Measurements from ENCODE around the gene TMPRSS9.

TMPRSS9 gene

DNA sequence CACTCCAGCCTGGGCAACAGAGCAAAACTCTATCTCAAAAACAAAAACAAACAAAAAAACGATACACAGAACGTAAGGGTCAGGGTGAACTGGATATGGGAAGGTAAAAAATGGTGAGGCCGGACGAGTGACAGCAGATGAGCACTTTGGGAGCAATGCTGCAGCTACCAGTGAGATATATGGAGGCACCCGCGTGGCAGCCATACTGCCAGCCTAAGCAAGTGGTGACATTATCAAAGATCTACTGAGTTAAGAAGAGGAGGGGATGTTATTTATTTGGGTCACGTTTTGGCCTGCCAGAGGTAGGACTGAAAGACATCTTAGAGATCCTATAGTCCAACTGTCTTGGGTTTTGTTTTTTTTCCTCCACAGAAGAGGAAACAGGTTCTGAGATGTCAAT, 53.1 kb downstream of the TMPRSS9 start:
- Histone ChIP-seq H2BK120ac (ENCODE audit: insufficient read depth, low read length, poor library complexity) (no peak overlapping the region), H4K91ac (ENCODE audit: low read depth, low read length) (no peak overlapping the region), H3K4ac (ENCODE audit: low read depth, low read length) (no peak overlapping the region), H2AFZ (ENCODE audit: insufficient read depth, low read length, poor library complexity) (no peak overlapping the region), H3K9me3 (ENCODE audit: insufficient read depth, low read depth, low read length) (peaks cover 10% of the 10 kb centered on the region), H3K9ac (ENCODE audit: low read length) (no peak overlapping the region), H2BK5ac (ENCODE audit: low read depth, low read length, poor library complexity) (no peak overlapping the region), H3K4me1 (ENCODE audit: control insufficient read depth in 1 of 2, insufficient read depth in 2 of 2, low read length in 2 of 2) (no peaks in the 10 kb centered on the region), H3K27me3 (ENCODE audit: insufficient read depth, low read length) (no peaks in the 10 kb centered on the region), H3K14ac (ENCODE audit: low read length) (no peak overlapping the region), H3K27ac (ENCODE audit: low read depth, low read length) (no peak overlapping the region), H3K79me1 (ENCODE audit: low read length) (no peaks in the 10 kb centered on the region), H3K36me3 (ENCODE audit: control insufficient read depth in 1 of 2, insufficient read depth in 2 of 2, low read length in 2 of 2) (peaks cover 8 to 11% of the 10 kb centered on the region in 2 experiments), H3K4me2 (ENCODE audit: low read length) (no peak overlapping the region), H3K79me2 (ENCODE audit: control insufficient read depth, insufficient read depth, low read length, poor library complexity) (no peaks in the 10 kb centered on the region), H2BK12ac (ENCODE audit: low read length) (no peak overlapping the region), H4K12ac (ENCODE audit: low read depth, low read length) (no peak overlapping the region), H2AK5ac (ENCODE audit: low read length) (no peak overlapping the region), H3K23ac (ENCODE audit: low read length) (no peak overlapping the region), H3K4me3 (ENCODE audit: low read depth, low read length) (no peak overlapping the region), H3K18ac (ENCODE audit: low read length) (no peak overlapping the region), H4K8ac (ENCODE audit: low read depth, low read length) (no peak overlapping the region)
- no CpG with 5 or more reads among the region's 7 CpGs for WGBS (ENCODE audit: extremely low coverage, insufficient coverage, insufficient read length)
- DNase-seq: no peak

- DNase-seq: no peak
- H3K18ac ChIP-seq (ENCODE audit: low read length): no peak overlapping the region
- no peak overlapping the region for H4K12ac ChIP-seq (ENCODE audit: low read depth, low read length)
- no peak overlapping the region for H3K4me3 ChIP-seq (ENCODE audit: low read depth, low read length)
- H2BK120ac ChIP-seq (ENCODE audit: insufficient read depth, low read length, poor library complexity): no peak overlapping the region
- no peak overlapping the region for H4K91ac ChIP-seq (ENCODE audit: low read depth, low read length)
- H3K23ac ChIP-seq (ENCODE audit: low read length): no peak overlapping the region
- no peak overlapping the region for H3K27ac ChIP-seq (ENCODE audit: low read depth, low read length)
- H3K9me3 ChIP-seq (ENCODE audit: insufficient read depth, low read depth, low read length): peaks cover 10% of the 10 kb centered on the region
- H2AK5ac ChIP-seq (ENCODE audit: low read length): no peak overlapping the region
- no peak overlapping the region for H3K4ac ChIP-seq (ENCODE audit: low read depth, low read length)
- H2BK12ac ChIP-seq (ENCODE audit: low read length): no peak overlapping the region
- no peak overlapping the region for H3K14ac ChIP-seq (ENCODE audit: low read length)
- no peaks in the 10 kb centered on the region for H3K79me2 ChIP-seq (ENCODE audit: control insufficient read depth, insufficient read depth, low read length, poor library complexity)
- H4K8ac ChIP-seq (ENCODE audit: low read depth, low read length): no peak overlapping the region
- H2AFZ ChIP-seq (ENCODE audit: insufficient read depth, low read length, poor library complexity): no peak overlapping the region
- peaks cover 8 to 11% of the 10 kb centered on the region in 2 experiments for H3K36me3 ChIP-seq (ENCODE audit: control insufficient read depth in 1 of 2, insufficient read depth in 2 of 2, low read length in 2 of 2)
- no peaks in the 10 kb centered on the region for H3K27me3 ChIP-seq (ENCODE audit: insufficient read depth, low read length)
- no peak overlapping the region for H3K9ac ChIP-seq (ENCODE audit: low read length)
- no peak overlapping the region for H3K4me2 ChIP-seq (ENCODE audit: low read length)
- H2BK5ac ChIP-seq (ENCODE audit: low read depth, low read length, poor library complexity): no peak overlapping the region
- no peaks in the 10 kb centered on the region for H3K4me1 ChIP-seq (ENCODE audit: control insufficient read depth in 1 of 2, insufficient read depth in 2 of 2, low read length in 2 of 2)
- WGBS (ENCODE audit: extremely low coverage, insufficient coverage, insufficient read length): no CpG with 5 or more reads among the region's 16 CpGs
- no peaks in the 10 kb centered on the region for H3K79me1 ChIP-seq (ENCODE audit: low read length)
Measured at GRCh38 chr19:2413629-2414028, 53.6 kb downstream of the TMPRSS9 start.

DNA sequence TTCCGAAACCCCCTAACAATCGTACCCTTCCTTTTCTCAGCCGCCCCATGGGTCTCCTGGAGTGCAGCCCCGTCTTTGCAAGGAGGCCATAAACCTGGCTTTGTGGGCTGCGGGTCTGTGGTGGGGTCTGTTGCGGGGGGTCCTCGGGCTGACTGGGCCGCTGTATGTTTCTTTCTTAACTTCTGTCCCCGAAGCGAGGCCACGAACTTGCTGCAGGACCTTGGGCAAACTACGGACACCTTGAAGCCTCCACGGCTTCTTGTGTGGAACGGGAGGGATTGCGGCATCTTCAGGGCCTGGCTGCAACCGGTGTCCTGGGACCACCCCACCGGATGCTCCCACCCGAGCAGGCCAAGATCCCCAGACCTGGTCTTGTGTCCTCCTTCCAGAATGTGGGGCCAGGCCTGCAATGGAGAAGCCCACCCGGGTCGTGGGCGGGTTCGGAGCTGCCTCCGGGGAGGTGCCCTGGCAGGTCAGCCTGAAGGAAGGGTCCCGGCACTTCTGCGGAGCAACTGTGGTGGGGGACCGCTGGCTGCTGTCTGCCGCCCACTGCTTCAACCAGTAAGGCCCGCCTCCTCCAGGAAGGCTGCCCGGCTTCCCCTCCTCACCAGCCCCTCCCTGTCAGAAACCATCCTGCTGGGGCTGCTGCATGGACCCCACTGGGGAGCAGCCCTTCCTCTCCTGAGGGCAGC, 55.4 kb downstream of the TMPRSS9 start:
- no peak overlapping the region for H2BK12ac ChIP-seq (ENCODE audit: low read length)
- no peak overlapping the region for H3K14ac ChIP-seq (ENCODE audit: low read length)
- no peak overlapping the region for H3K23ac ChIP-seq (ENCODE audit: low read length)
- no peak overlapping the region for H3K18ac ChIP-seq (ENCODE audit: low read length)
- H3K4me2 ChIP-seq (ENCODE audit: low read length): no peak overlapping the region
- no peak overlapping the region for H4K12ac ChIP-seq (ENCODE audit: low read depth, low read length)
- H3K79me1 ChIP-seq (ENCODE audit: low read length): no peaks in the 10 kb centered on the region
- H2AK5ac ChIP-seq (ENCODE audit: low read length): no peak overlapping the region
- H3K27ac ChIP-seq (ENCODE audit: low read depth, low read length): no peak overlapping the region
- no peaks in the 10 kb centered on the region for H3K27me3 ChIP-seq (ENCODE audit: insufficient read depth, low read length)
- peaks cover 8 to 11% of the 10 kb centered on the region in 2 experiments for H3K36me3 ChIP-seq (ENCODE audit: control insufficient read depth in 1 of 2, insufficient read depth in 2 of 2, low read length in 2 of 2)
- H3K79me2 ChIP-seq (ENCODE audit: control insufficient read depth, insufficient read depth, low read length, poor library complexity): no peaks in the 10 kb centered on the region
- WGBS (ENCODE audit: extremely low coverage, insufficient coverage, insufficient read length): no CpG with 5 or more reads among the region's 29 CpGs
- H3K4ac ChIP-seq (ENCODE audit: low read depth, low read length): no peak overlapping the region
- H3K9me3 ChIP-seq (ENCODE audit: insufficient read depth, low read depth, low read length): peaks cover 3% of the 10 kb centered on the region
- no peak overlapping the region for H3K4me3 ChIP-seq (ENCODE audit: low read depth, low read length)
- H4K8ac ChIP-seq (ENCODE audit: low read depth, low read length): no peak overlapping the region
- no peak overlapping the region for H2BK5ac ChIP-seq (ENCODE audit: low read depth, low read length, poor library complexity)
- H2AFZ ChIP-seq (ENCODE audit: insufficient read depth, low read length, poor library complexity): no peak overlapping the region
- no peak overlapping the region for H4K91ac ChIP-seq (ENCODE audit: low read depth, low read length)
- H2BK120ac ChIP-seq (ENCODE audit: insufficient read depth, low read length, poor library complexity): no peak overlapping the region
- H3K9ac ChIP-seq (ENCODE audit: low read length): no peak overlapping the region
- DNase-seq: no peak
- no peaks in the 10 kb centered on the region for H3K4me1 ChIP-seq (ENCODE audit: control insufficient read depth in 1 of 2, insufficient read depth in 2 of 2, low read length in 2 of 2)

- Histone ChIP-seq H2BK5ac (ENCODE audit: low read depth, low read length, poor library complexity) (no peak overlapping the region), H3K79me1 (ENCODE audit: low read length) (no peaks in the 10 kb centered on the region), H3K79me2 (ENCODE audit: control insufficient read depth, insufficient read depth, low read length, poor library complexity) (no peaks in the 10 kb centered on the region), H3K9me3 (ENCODE audit: insufficient read depth, low read depth, low read length) (no peaks in the 10 kb centered on the region), H3K9ac (ENCODE audit: low read length) (no peak overlapping the region), H3K18ac (ENCODE audit: low read length) (no peak overlapping the region), H3K36me3 (ENCODE audit: control insufficient read depth in 1 of 2, insufficient read depth in 2 of 2, low read length in 2 of 2) (peaks cover 8 to 11% of the 10 kb centered on the region in 2 experiments), H3K23ac (ENCODE audit: low read length) (no peak overlapping the region), H3K4ac (ENCODE audit: low read depth, low read length) (no peak overlapping the region), H3K14ac (ENCODE audit: low read length) (no peak overlapping the region), H4K12ac (ENCODE audit: low read depth, low read length) (no peak overlapping the region), H3K27me3 (ENCODE audit: insufficient read depth, low read length) (no peaks in the 10 kb centered on the region), H2AFZ (ENCODE audit: insufficient read depth, low read length, poor library complexity) (no peak overlapping the region), H4K91ac (ENCODE audit: low read depth, low read length) (no peak overlapping the region), H3K4me1 (ENCODE audit: control insufficient read depth in 1 of 2, insufficient read depth in 2 of 2, low read length in 2 of 2) (no peaks in the 10 kb centered on the region), H3K4me3 (ENCODE audit: low read depth, low read length) (no peak overlapping the region), H2BK12ac (ENCODE audit: low read length) (no peak overlapping the region), H3K27ac (ENCODE audit: low read depth, low read length) (no peak overlapping the region), H3K4me2 (ENCODE audit: low read length) (no peak overlapping the region), H2AK5ac (ENCODE audit: low read length) (no peak overlapping the region), H4K8ac (ENCODE audit: low read depth, low read length) (no peak overlapping the region), H2BK120ac (ENCODE audit: insufficient read depth, low read length, poor library complexity) (no peak overlapping the region)
- DNase-seq: no peak
- WGBS (ENCODE audit: extremely low coverage, insufficient coverage, insufficient read length): no CpG with 5 or more reads among the region's 6 CpGs
Measured at GRCh38 chr19:2415973-2416319, 55.9 kb downstream of the TMPRSS9 start.
